ENCODE results near the gene DARS2. TPM values are rescaled to one million over a fixed set of nuclear protein-coding genes. Genes with fewer than 3 reads are reported as not detected.
"Not testable (repeated sequence)": the region's sequence is repeated elsewhere in the genome, so short reads cannot be mapped to it uniquely, and the experiment has no call there.

Gene DARS2
- total and polyA plus RNA-seq, 4 donors: 6.6 to 16.1 (median 13.1) TPM

DNA sequence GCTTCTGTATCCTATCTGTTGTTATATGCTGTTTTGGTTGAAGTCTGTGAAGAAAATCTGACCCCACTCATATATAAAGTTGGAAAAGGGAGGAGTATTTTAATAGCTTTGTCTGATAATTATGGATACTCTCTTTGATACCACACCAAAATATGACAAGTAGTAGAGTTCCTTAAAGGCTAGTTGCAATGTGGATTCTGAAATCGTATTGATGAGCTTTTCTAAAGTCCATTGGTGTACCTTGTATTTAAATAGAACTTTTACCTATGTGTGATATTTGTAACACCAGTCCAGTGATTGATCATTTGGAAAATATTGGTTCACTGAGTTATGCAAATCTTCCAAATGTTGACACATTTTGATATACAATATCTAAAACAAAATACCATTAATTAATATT is 35.6 kb downstream of the DARS2 start:
- ATAC-seq (ENCODE audit: insufficient read depth, low FRiP score) (no peak), DNase-seq (no peak)
- 95 to 97% methylated on average over 1 of the region's 1 CpG for WGBS, 2 donors
- H3K36me3 ChIP-seq (ENCODE audit: control insufficient read depth in 4 of 4, insufficient read depth in 4 of 4, low read length in 4 of 4): peaks cover 16 to 44% (median 28%) of the 10 kb centered on the region in 4 donors
- TF ChIP-seq, protein P1, sequence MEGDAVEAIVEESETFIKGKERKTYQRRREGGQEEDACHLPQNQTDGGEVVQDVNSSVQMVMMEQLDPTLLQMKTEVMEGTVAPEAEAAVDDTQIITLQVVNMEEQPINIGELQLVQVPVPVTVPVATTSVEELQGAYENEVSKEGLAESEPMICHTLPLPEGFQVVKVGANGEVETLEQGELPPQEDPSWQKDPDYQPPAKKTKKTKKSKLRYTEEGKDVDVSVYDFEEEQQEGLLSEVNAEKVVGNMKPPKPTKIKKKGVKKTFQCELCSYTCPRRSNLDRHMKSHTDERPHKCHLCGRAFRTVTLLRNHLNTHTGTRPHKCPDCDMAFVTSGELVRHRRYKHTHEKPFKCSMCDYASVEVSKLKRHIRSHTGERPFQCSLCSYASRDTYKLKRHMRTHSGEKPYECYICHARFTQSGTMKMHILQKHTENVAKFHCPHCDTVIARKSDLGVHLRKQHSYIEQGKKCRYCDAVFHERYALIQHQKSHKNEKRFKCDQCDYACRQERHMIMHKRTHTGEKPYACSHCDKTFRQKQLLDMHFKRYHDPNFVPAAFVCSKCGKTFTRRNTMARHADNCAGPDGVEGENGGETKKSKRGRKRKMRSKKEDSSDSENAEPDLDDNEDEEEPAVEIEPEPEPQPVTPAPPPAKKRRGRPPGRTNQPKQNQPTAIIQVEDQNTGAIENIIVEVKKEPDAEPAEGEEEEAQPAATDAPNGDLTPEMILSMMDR (IDR thresholded peaks at IDR 0.05; ENCODE audit: control extremely low read depth, extremely low read depth): no peak
- no peak overlapping the region for H3K4me3 ChIP-seq
- no peaks in the 10 kb centered on the region for H3K9me3 ChIP-seq (ENCODE audit: control insufficient read depth in 4 of 4, insufficient read depth in 3 of 4, low read length in 3 of 4)
- no peak overlapping the region for H3K9ac ChIP-seq (ENCODE audit: insufficient read depth in 1 of 2, low read length in 2 of 2)
- H3K27me3 ChIP-seq (ENCODE audit: control insufficient read depth in 3 of 3, insufficient read depth in 3 of 3, low read length in 2 of 3): no peaks in the 10 kb centered on the region
- H3K4me1 ChIP-seq (ENCODE audit: control insufficient read depth in 5 of 5, insufficient read depth in 5 of 5, low read length in 5 of 5): peaks cover 0 to 7% (median 0%) of the 10 kb centered on the region in 5 donors
- H3K27ac ChIP-seq (ENCODE audit: low read depth in 1 of 2, low read length in 1 of 2): no peak overlapping the region

DNA sequence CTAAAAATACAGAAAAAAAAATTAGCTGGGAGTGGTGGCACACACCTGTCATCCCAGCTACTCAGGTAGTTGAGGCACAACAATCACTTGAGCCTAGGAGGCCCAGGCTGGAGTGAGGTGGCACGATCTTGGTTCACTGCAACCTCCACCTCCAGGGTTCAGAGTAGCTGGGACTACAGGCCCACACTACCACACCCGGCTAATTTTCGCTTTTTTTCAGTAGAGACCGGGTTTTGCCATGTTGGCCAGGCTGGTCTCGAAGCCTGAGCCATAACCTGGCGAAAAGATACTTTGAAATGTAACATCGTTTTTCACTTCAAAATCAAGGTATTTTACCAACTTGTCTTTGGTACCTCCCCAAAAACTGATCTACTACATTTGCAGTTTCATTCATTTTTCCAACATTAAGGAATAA is 37.3 kb downstream of the DARS2 start:
- no peak for DNase-seq
- H3K36me3 ChIP-seq (ENCODE audit: control insufficient read depth in 4 of 4, insufficient read depth in 4 of 4, low read length in 4 of 4): peaks cover 16 to 52% (median 26%) of the 10 kb centered on the region in 4 donors
- TF ChIP-seq, protein P1 (IDR thresholded peaks at IDR 0.05; ENCODE audit: control extremely low read depth, extremely low read depth): no peak
- H3K4me3 ChIP-seq: no peak overlapping the region
- no peak for ATAC-seq (ENCODE audit: insufficient read depth, low FRiP score)
- H3K27me3 ChIP-seq (ENCODE audit: control insufficient read depth in 3 of 3, insufficient read depth in 3 of 3, low read length in 2 of 3): no peaks in the 10 kb centered on the region
- 95 to 97% methylated on average over 7 of the region's 7 CpGs for WGBS, 2 donors
- H3K9ac ChIP-seq (ENCODE audit: insufficient read depth in 1 of 2, low read length in 2 of 2): no peak overlapping the region
- peak overlapping the region in 1 of 2 donors; percentile 40 for H3K27ac ChIP-seq (ENCODE audit: low read depth in 1 of 2, low read length in 1 of 2)
- peaks cover 0 to 23% (median 13%) of the 10 kb centered on the region in 5 donors for H3K4me1 ChIP-seq (ENCODE audit: control insufficient read depth in 5 of 5, insufficient read depth in 5 of 5, low read length in 5 of 5)
- no peaks in the 10 kb centered on the region for H3K9me3 ChIP-seq (ENCODE audit: control insufficient read depth in 4 of 4, insufficient read depth in 3 of 4, low read length in 3 of 4)

DNA sequence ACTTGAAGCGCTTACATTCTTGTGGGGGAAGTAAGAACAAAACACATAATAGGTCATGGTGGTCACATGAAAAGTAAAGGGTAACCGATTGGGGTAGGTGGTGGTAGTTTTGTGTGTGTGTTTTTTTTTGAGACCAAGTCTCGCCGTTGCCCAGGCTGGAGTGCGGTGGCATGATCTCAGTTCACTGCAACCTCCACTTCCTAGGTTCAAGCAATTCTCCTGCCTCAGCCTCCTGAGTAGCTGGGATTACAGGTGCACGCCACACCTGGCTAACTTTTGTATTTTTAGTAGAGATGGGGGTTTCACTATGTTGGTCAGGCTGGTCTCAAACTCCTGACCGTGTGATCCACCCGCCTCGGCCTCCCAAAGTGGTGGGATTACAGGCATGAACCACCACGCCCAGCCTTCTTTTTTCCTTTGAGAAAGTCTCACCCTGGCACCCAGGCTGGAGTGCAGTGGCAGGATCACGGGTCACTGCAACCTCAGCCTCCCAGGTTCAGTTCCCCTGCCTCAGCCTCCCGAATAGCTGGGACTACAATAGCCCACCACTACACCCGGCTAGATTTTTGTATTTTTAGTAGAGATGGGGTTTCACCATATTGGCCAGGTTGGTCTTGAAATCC is 37.8 kb downstream of the DARS2 start:
- WGBS, 2 donors: 88 to 89% methylated on average over 13 of the region's 13 CpGs
- not testable (repeated sequence) for H3K27me3 ChIP-seq (ENCODE audit: control insufficient read depth in 3 of 3, insufficient read depth in 3 of 3, low read length in 2 of 3); ATAC-seq (ENCODE audit: insufficient read depth, low FRiP score); H3K9me3 ChIP-seq (ENCODE audit: control insufficient read depth in 4 of 4, insufficient read depth in 3 of 4, low read length in 3 of 4); DNase-seq; H3K9ac ChIP-seq (ENCODE audit: insufficient read depth in 1 of 2, low read length in 2 of 2); H3K4me3 ChIP-seq; H3K27ac ChIP-seq (ENCODE audit: low read depth in 1 of 2, low read length in 1 of 2)
- peaks cover 15 to 49% (median 24%) of the 10 kb centered on the region in 4 donors for H3K36me3 ChIP-seq (ENCODE audit: control insufficient read depth in 4 of 4, insufficient read depth in 4 of 4, low read length in 4 of 4)
- peaks cover 0 to 26% (median 14%) of the 10 kb centered on the region in 5 donors for H3K4me1 ChIP-seq (ENCODE audit: control insufficient read depth in 5 of 5, insufficient read depth in 5 of 5, low read length in 5 of 5)

DNA sequence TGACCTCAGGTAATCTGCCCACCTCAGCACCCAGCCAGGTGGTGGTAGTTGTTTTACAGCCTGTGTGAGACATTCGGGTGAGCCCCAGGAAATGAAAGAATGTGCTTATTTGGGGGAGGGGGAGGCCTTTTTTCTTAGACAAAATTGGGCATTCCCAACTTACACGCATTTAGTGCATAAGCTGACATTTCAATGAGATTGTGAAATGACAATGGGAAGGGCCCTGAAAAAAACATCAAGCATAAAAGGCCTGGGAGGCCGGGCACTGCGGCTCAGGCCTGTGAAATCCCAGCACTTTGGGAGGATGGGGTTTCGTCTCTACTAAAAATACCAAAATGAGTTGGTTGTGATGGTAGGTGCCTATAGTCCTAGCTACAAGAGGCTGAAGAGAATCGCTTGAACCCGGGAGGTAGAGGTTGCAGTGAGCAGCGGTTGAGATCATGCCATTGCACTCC is 38.3 kb downstream of the DARS2 start:
- H3K9me3 ChIP-seq (ENCODE audit: control insufficient read depth in 4 of 4, insufficient read depth in 3 of 4, low read length in 3 of 4): no peaks in the 10 kb centered on the region
- H3K4me1 ChIP-seq (ENCODE audit: control insufficient read depth in 5 of 5, insufficient read depth in 5 of 5, low read length in 5 of 5): peaks cover 0 to 26% (median 14%) of the 10 kb centered on the region in 5 donors
- H3K27ac ChIP-seq (ENCODE audit: low read depth in 1 of 2, low read length in 1 of 2): no peak overlapping the region
- no peak for DNase-seq
- H3K4me3 ChIP-seq: no peak overlapping the region
- no peak for ATAC-seq (ENCODE audit: insufficient read depth, low FRiP score)
- TF ChIP-seq, protein P1 (IDR thresholded peaks at IDR 0.05; ENCODE audit: control extremely low read depth, extremely low read depth): no peak
- H3K36me3 ChIP-seq (ENCODE audit: control insufficient read depth in 4 of 4, insufficient read depth in 4 of 4, low read length in 4 of 4): peaks cover 11 to 46% (median 24%) of the 10 kb centered on the region in 4 donors
- WGBS, 2 donors: 75% methylated on average over 8 of the region's 8 CpGs
- no peaks in the 10 kb centered on the region for H3K27me3 ChIP-seq (ENCODE audit: control insufficient read depth in 3 of 3, insufficient read depth in 3 of 3, low read length in 2 of 3)
- H3K9ac ChIP-seq (ENCODE audit: insufficient read depth in 1 of 2, low read length in 2 of 2): no peak overlapping the region

All from lung (tissue), 12 donors.